Natural killer cell (primary cell): ENCODE data around the gene ZNF787. TPM values are rescaled to one million over a fixed set of nuclear protein-coding genes. Genes with fewer than 3 reads are reported as not detected.

Experiments
- ATAC-seq, 3 donors: fragments of 150-1000 bp in 2 of 3; fragments of 200-7000 bp in 1 of 3; cut with Tn5 transposase; 1 replicate in 1 of 3; 2 replicates in 2 of 3; pipeline ENCODE4 v1.10.0; 2021; ENCODE audit warnings: mild to moderate bottlenecking in 2 of 3, moderate library complexity in 2 of 3
- DNase-seq, 2 donors: peaks; one replicate each; pipeline versions ENCODE4 v3.0.0 to v3.0.0-alpha.2; 2013 to 2021; ENCODE audit warnings: mixed read lengths in 1 of 2
- H3K27ac ChIP-seq: one replicate; pipeline ENCODE4 v1.5.1; 2013; ENCODE audit warnings: mild to moderate bottlenecking, low read length
- H3K27me3 ChIP-seq: one replicate; pipeline ENCODE4 v1.6.1; 2013; ENCODE audit warnings: low read length; ENCODE audit not compliant: control insufficient read depth, insufficient read depth
- H3K36me3 ChIP-seq: one replicate; pipeline ENCODE4 v1.6.1; 2013; ENCODE audit warnings: low read length; ENCODE audit not compliant: control insufficient read depth, insufficient read depth
- H3K4me1 ChIP-seq: one replicate; pipeline ENCODE4 v1.6.1; 2013; ENCODE audit warnings: low read length; ENCODE audit not compliant: control insufficient read depth, insufficient read depth
- H3K4me3 ChIP-seq: one replicate; pipeline ENCODE4 v1.5.1; 2013; ENCODE audit warnings: low read length
- H3K9me3 ChIP-seq: one replicate; pipeline ENCODE4 v1.6.1; 2013; ENCODE audit warnings: low read length; ENCODE audit not compliant: control insufficient read depth, insufficient read depth
- H3K27ac Mint-ChIP-seq, 2 donors: one replicate each; pipeline ENCODE4 v1.8.0; 2022; ENCODE audit warnings: mild to moderate bottlenecking in 2 of 2, mixed read lengths in 2 of 2, moderate library complexity in 1 of 2
- H3K27me3 Mint-ChIP-seq, 2 donors: one replicate each; pipeline ENCODE4 v1.8.0; 2022; ENCODE audit warnings: low read depth in 2 of 2, mixed read lengths in 2 of 2
- H3K36me3 Mint-ChIP-seq: one replicate; pipeline ENCODE4 v1.8.0; 2022; ENCODE audit warnings: mixed read lengths
- H3K4me1 Mint-ChIP-seq, 2 donors: one replicate each; pipeline ENCODE4 v1.8.0; 2022; ENCODE audit warnings: mixed read lengths in 2 of 2
- H3K4me3 Mint-ChIP-seq: one replicate; pipeline ENCODE4 v1.8.0; 2022; ENCODE audit warnings: mild to moderate bottlenecking, moderate library complexity, mixed read lengths
- H3K9me3 Mint-ChIP-seq, 2 donors: one replicate each; pipeline ENCODE4 v1.8.0; 2022; ENCODE audit warnings: mixed read lengths in 2 of 2
- CTCF ChIP-seq: fragments of 200-600 bp; IDR thresholded peaks from one replicate; pipeline ENCODE4 v1.8.0; 2022; ENCODE audit warnings: antibody characterized with exemption
- WGBS: methylation state at CpG from one replicate; pipeline ENCODE4 v1.1.7; 2013; ENCODE audit warnings: missing lambda C conversion rate; ENCODE audit not compliant: insufficient coverage; 5-methylcytosine and 5-hydroxymethylcytosine counted together
- intact Hi-C: fragments of 100-400 bp; cut with micrococcal nuclease; formaldehyde crosslinking; loops from one replicate; pipeline ENCODE4 v1.14.2; 2022
- total RNA-seq, 4 donors: library from RNA; stranded (reverse); fragments of 120-200 nt in 1 of 4; gene quantifications; one replicate each; pipeline versions ENCODE4 v1.2.3 to v1.2.4, GENCODE V29; 2013 to 2022

Gene ZNF787
- total RNA-seq, 3 donors from 2014 or later (not counting 1 experiment from before 2014, with no cell fraction given): 23.9 to 42.0 (median 36.9) TPM

GRCh38 chr19:56105090-56105701, 15.9 kb downstream of the ZNF787 start:
- DNase-seq: peak; percentile 40 to 74
- WGBS: 15% methylated on average over 21 of the region's 22 CpGs
- Mint-ChIP-seq H3K4me3 (peak overlapping the region; percentile 6), H3K27ac (peak overlapping the region; percentile 53 to 75), H3K36me3 (no peaks in the 10 kb centered on the region), H3K9me3 (no peaks in the 10 kb centered on the region), H3K4me1 (peaks cover 21 to 51% of the 10 kb centered on the region in 2 donors), H3K27me3 (no peaks in the 10 kb centered on the region)
- peaks cover 22% of the 10 kb centered on the region for H3K36me3 ChIP-seq
- peak; percentile 68 for TF ChIP-seq CTCF
- ATAC-seq: peak; percentile 70 to 86 (median 82)
- H3K27ac ChIP-seq: no peak overlapping the region
- H3K4me3 ChIP-seq: no peak overlapping the region
- intact Hi-C loops: loop anchor here (10.0 kb wide), 1 partner anchor 70 kb away; the partner anchor contains the start of gene GALP
- peaks cover 45% of the 10 kb centered on the region for H3K4me1 ChIP-seq
- H3K27me3 ChIP-seq: no peaks in the 10 kb centered on the region
- no peaks in the 10 kb centered on the region for H3K9me3 ChIP-seq

GRCh38 chr19:56104423-56104822, 16.7 kb downstream of the ZNF787 start:
- Histone ChIP-seq H3K4me1 (peaks cover 38% of the 10 kb centered on the region), H3K36me3 (peaks cover 25% of the 10 kb centered on the region), H3K9me3 (no peaks in the 10 kb centered on the region), H3K27ac (no peak overlapping the region), H3K27me3 (no peaks in the 10 kb centered on the region), H3K4me3 (no peak overlapping the region)
- no peak for DNase-seq
- H3K27me3 Mint-ChIP-seq: no peaks in the 10 kb centered on the region
- TF ChIP-seq CTCF: no peak
- H3K4me3 Mint-ChIP-seq: no peak overlapping the region
- intact Hi-C loops: loop anchor here (10.0 kb wide), 1 partner anchor 70 kb away; the partner anchor contains the start of gene GALP
- no peaks in the 10 kb centered on the region for H3K36me3 Mint-ChIP-seq
- no peak overlapping the region for H3K27ac Mint-ChIP-seq
- no peak for ATAC-seq
- peaks cover 21 to 51% of the 10 kb centered on the region in 2 donors for H3K4me1 Mint-ChIP-seq
- WGBS: 96% methylated on average over 29 of the region's 29 CpGs
- no peaks in the 10 kb centered on the region for H3K9me3 Mint-ChIP-seq

DNA sequence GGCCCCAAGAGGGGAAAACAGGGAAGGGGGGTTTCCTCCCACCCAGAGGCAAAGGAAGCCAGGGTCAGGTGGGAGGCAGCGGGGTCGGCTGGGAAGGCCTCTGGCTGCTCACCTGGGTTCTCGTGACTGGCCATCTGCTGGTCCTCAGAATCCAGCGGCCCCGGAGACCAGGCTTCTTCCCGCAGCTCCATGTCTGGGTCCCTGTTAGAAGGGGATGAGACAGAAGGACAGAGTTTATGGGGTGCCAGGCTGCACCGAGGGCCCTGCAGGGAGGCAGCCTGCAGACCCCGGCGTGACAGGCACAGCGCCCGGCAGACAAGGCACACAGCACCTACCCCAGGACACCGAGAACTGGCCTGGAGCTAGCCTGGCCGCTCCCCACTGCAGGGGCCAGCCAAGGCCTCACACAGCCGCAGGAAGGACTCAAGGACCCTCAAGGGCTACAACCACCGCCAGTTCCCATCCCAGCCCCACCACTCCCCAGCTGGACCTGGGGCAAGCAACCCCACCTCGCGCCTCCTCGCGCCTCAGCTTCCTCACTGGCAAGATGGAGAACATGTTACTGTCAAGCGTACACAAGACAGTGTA, 18.0 kb downstream of the ZNF787 start:
- no peak overlapping the region for H3K4me3 ChIP-seq
- H3K4me1 ChIP-seq: peaks cover 29% of the 10 kb centered on the region
- H3K27me3 Mint-ChIP-seq: no peaks in the 10 kb centered on the region
- peak overlapping the region in 1 of 2 donors; percentile 73 for H3K27ac Mint-ChIP-seq
- TF ChIP-seq CTCF: no peak
- no peak for DNase-seq
- intact Hi-C loops: loop anchor here (10.0 kb wide), 1 partner anchor 72 kb away; the partner anchor contains the start of gene GALP
- peaks cover 28% of the 10 kb centered on the region for H3K36me3 ChIP-seq
- H3K4me3 Mint-ChIP-seq: no peak overlapping the region
- no peaks in the 10 kb centered on the region for H3K27me3 ChIP-seq
- 81% methylated on average over 20 of the region's 20 CpGs for WGBS
- no peaks in the 10 kb centered on the region for H3K9me3 Mint-ChIP-seq
- H3K36me3 Mint-ChIP-seq: no peaks in the 10 kb centered on the region
- no peak overlapping the region for H3K27ac ChIP-seq
- H3K4me1 Mint-ChIP-seq: peaks cover 21 to 45% of the 10 kb centered on the region in 2 donors
- no peak for ATAC-seq
- no peaks in the 10 kb centered on the region for H3K9me3 ChIP-seq
